ENCODE measurements around the gene AP2A2. TPM values are rescaled to one million over a fixed set of nuclear protein-coding genes. Genes with fewer than 3 reads are reported as not detected.

The AP2A2 gene
- total RNA-seq, 1 experiment from 2014 or later = 123 TPM

- no peaks in the 10 kb centered on the region for H3K27me3 ChIP-seq (ENCODE audit: control insufficient read depth, insufficient read depth, low read length)
- H3K36me3 ChIP-seq (ENCODE audit: control insufficient read depth, insufficient read depth, low read length) = peaks cover 5% of the 10 kb centered on the region; the same call in 1 of the 2 replicates
- BruUV-seq (replicated peaks) = no TSS peak
Measured at GRCh38 chr11:1000357-1001278, 74.9 kb downstream of the AP2A2 start.

DNA sequence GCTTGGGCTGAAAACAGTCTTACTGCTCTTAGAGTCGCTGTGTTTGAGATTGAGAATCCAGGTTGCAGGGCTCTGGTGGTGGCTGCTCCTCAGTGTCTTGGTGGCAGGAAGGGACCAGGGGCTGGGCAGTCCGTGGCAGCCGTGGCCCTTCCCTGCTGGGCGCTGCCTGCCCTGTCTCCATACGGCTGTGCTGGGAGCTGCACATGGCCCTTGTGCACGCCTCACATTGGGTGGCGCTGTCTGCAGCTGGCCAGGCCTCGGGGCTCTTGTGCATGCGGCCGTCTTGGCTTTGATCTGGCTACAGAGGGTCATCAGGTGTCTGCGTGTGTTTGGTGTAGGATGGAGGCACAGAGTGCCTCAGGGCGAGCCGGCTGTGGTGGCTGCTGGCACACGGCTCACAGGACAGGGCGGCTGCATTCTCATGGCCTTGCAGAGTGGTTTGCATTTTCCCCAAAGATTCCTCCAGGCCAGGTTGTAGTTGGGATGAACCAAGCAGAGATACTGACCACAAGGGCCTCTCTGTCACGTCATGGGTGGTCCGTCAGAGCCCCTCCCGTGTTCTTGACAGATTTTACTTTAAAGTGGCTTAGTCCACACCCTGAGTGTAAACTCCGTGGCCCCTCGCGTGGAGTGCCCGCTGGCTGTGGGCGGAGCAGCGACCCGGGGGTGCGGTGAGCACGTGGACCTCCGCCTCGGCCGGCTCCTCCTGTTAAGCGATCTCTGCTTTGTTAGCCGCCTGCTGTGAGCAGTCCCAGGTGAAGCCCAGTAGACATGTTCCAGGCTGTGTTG, 76.1 kb downstream of the AP2A2 start:
- Histone ChIP-seq H3K4me3 (ENCODE audit: low read depth in 2 of 2, low read length in 2 of 2) (no peak overlapping the region), H3K9me3 (ENCODE audit: control insufficient read depth, insufficient read depth, low read depth, low read length) (no peaks in the 10 kb centered on the region), H3K27me3 (ENCODE audit: control insufficient read depth, insufficient read depth, low read length) (no peaks in the 10 kb centered on the region), H3K4me1 (ENCODE audit: control insufficient read depth, insufficient read depth, low read length) (no peaks in the 10 kb centered on the region), H3K27ac (ENCODE audit: low read length) (no peak overlapping the region), H3K36me3 (ENCODE audit: control insufficient read depth, insufficient read depth, low read length) (no peaks in the 10 kb centered on the region; the same call in 1 of the 2 replicates)
- BruUV-seq (replicated peaks) = no TSS peak
- ChIA-PET CTCF (no interaction called here), POLR2A (no interaction called here)
- ATAC-seq (no peak), DNase-seq (ENCODE audit: low read depth, low spot score) (no peak)
- in situ Hi-C loops (cut with HindIII; ENCODE audit: low pct_unique_long_range_greater_than_20kb, low sequenced_read_pairs) (no loop called here), intact Hi-C loops (cut with micrococcal nuclease; ENCODE audit: unreplicated experiment) (no loop called here)
- TF ChIP-seq REST (IDR thresholded peaks at IDR 0.05; ENCODE audit: insufficient read depth in 1 of 2, low read depth in 2 of 2, low read length in 1 of 2) = no peak
- TF ChIP-seq TCF7L2 (IDR thresholded peaks at IDR 0.05; ENCODE audit: low read depth, low read length) = no peak
- TF ChIP-seq POLR2AphosphoS5 (IDR thresholded peaks at IDR 0.05; ENCODE audit: low read depth, low read length) = no peak
- TF ChIP-seq SIN3A (IDR thresholded peaks at IDR 0.05; ENCODE audit: borderline replicate concordance, insufficient read depth, low read depth, low read length) = no peak

More at GRCh38 chr11:1000357-1001278, 74.9 kb downstream of the AP2A2 start:
- TF ChIP-seq POLR2AphosphoS5 (IDR thresholded peaks at IDR 0.05; ENCODE audit: low read depth, low read length) (no peak), REST (IDR thresholded peaks at IDR 0.05; ENCODE audit: insufficient read depth in 1 of 2, low read depth in 2 of 2, low read length in 1 of 2) (no peak), TCF7L2 (IDR thresholded peaks at IDR 0.05; ENCODE audit: low read depth, low read length) (no peak), SIN3A (IDR thresholded peaks at IDR 0.05; ENCODE audit: borderline replicate concordance, insufficient read depth, low read depth, low read length) (no peak)
- TF ChIP-seq, protein P1, sequence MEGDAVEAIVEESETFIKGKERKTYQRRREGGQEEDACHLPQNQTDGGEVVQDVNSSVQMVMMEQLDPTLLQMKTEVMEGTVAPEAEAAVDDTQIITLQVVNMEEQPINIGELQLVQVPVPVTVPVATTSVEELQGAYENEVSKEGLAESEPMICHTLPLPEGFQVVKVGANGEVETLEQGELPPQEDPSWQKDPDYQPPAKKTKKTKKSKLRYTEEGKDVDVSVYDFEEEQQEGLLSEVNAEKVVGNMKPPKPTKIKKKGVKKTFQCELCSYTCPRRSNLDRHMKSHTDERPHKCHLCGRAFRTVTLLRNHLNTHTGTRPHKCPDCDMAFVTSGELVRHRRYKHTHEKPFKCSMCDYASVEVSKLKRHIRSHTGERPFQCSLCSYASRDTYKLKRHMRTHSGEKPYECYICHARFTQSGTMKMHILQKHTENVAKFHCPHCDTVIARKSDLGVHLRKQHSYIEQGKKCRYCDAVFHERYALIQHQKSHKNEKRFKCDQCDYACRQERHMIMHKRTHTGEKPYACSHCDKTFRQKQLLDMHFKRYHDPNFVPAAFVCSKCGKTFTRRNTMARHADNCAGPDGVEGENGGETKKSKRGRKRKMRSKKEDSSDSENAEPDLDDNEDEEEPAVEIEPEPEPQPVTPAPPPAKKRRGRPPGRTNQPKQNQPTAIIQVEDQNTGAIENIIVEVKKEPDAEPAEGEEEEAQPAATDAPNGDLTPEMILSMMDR (IDR thresholded peaks at IDR 0.05) = no peak
- POLR2A ChIA-PET = no interaction called here
- intact Hi-C loops (cut with micrococcal nuclease; ENCODE audit: unreplicated experiment) = no loop called here
- no peaks in the 10 kb centered on the region for H3K9me3 ChIP-seq (ENCODE audit: control insufficient read depth, insufficient read depth, low read depth, low read length)
- CTCF ChIA-PET = no interaction called here
- H3K27ac ChIP-seq (ENCODE audit: low read length) = no peak overlapping the region
- H3K4me3 ChIP-seq (ENCODE audit: low read depth in 2 of 2, low read length in 2 of 2) = no peak overlapping the region
- H3K4me1 ChIP-seq (ENCODE audit: control insufficient read depth, insufficient read depth, low read length) = 0 out of 2 replicates have a peak, but pooled peaks cover 3% of the 10 kb centered on the region
- no peak for ATAC-seq
- in situ Hi-C loops (cut with HindIII; ENCODE audit: low pct_unique_long_range_greater_than_20kb, low sequenced_read_pairs) = no loop called here
- DNase-seq (ENCODE audit: low read depth, low spot score) = no peak
